ENCODE results near the gene GAS6.
"Not testable (repeated sequence)": the region's sequence is repeated elsewhere in the genome, so short reads cannot be mapped to it uniquely, and the experiment has no call there.

The GAS6 gene

GRCh38 chr13:113837560-113838355 lies 26.1 kb downstream of the GAS6 start:
- DNase-seq: no peak

GRCh38 chr13:113836768-113837559 lies 26.9 kb downstream of the GAS6 start:
- DNase-seq: no peak

- no peak for DNase-seq
These were observed 28.2 kb downstream of the GAS6 start for GRCh38 chr13:113835461-113836270.

- DNase-seq: no peak
These were observed 29.2 kb downstream of the GAS6 start for GRCh38 chr13:113834496-113835200.

- not testable (repeated sequence) for DNase-seq
These were observed 29.9 kb downstream of the GAS6 start for GRCh38 chr13:113834006-113834405.

GRCh38 chr13:113833111-113833830 lies 30.6 kb downstream of the GAS6 start:
- no peak for DNase-seq

GRCh38 chr13:113832631-113833030 lies 31.2 kb downstream of the GAS6 start:
- no peak for DNase-seq

- DNase-seq: no peak
These were observed 31.7 kb downstream of the GAS6 start for GRCh38 chr13:113832205-113832604.

- DNase-seq: no peak
These were observed 32.8 kb downstream of the GAS6 start for GRCh38 chr13:113831061-113831460.

- not testable (repeated sequence) for DNase-seq
These were observed 33.4 kb downstream of the GAS6 start for GRCh38 chr13:113830426-113830950.

GRCh38 chr13:113828282-113828825 lies 35.5 kb downstream of the GAS6 start:
- DNase-seq: no peak

- no peak for DNase-seq
These were observed 36.9 kb downstream of the GAS6 start for GRCh38 chr13:113827021-113827420.

GRCh38 chr13:113826446-113826845 lies 37.4 kb downstream of the GAS6 start:
- DNase-seq: not testable (repeated sequence)

GRCh38 chr13:113825841-113826240 lies 38.0 kb downstream of the GAS6 start:
- no peak for DNase-seq

- no peak for DNase-seq
These were observed 40.1 kb downstream of the GAS6 start for GRCh38 chr13:113823771-113824170.

GRCh38 chr13:113822956-113823744 lies 40.7 kb downstream of the GAS6 start:
- no peak for DNase-seq

- DNase-seq: no peak
These were observed 41.6 kb downstream of the GAS6 start for GRCh38 chr13:113822266-113822665.

- DNase-seq: no peak
These were observed 42.0 kb downstream of the GAS6 start for GRCh38 chr13:113821847-113822246.

GRCh38 chr13:113820813-113821651 lies 42.8 kb downstream of the GAS6 start:
- DNase-seq: no peak

Measured in effector CD8-positive, alpha-beta T cell (primary cell).